Left colon (tissue), 2 donors: Measurements from ENCODE around the gene KCNJ15. TPM values are rescaled to one million over a fixed set of nuclear protein-coding genes. Genes with fewer than 3 reads are reported as not detected.

Experiments
- ATAC-seq: fragments of 200-7000 bp; cut with Tn5 transposase; one replicate; pipeline ENCODE4 v1.9.1; 2020; ENCODE audit warnings: mild to moderate bottlenecking, moderate library complexity
- DNase-seq, 2 donors: peaks; one replicate each; pipeline ENCODE4 v3.0.0-alpha.2; 2020
- intact Hi-C, 2 donors: fragments of 100-400 bp; cut with DNase I in 1 of 2; cut with micrococcal nuclease in 1 of 2; formaldehyde crosslinking; loops; one replicate each; pipeline versions ENCODE4 v1.11.2 to v1.14.0; 2022; cut with DNase I, micrococcal nuclease
- total RNA-seq, 2 donors: library from RNA; stranded (reverse); fragmentation: NEBNext Ultra II Directional; extraction: Animal tissue kit (Norgen Biotek cat#: 25700); gene quantifications; one replicate each; pipeline ENCODE4 v1.2.1, GENCODE V29; 2021
- donor health status: DM: no; HTN: no; CAD: no.
- donor health status: DM: yes; HTN: yes; CAD: no.

KCNJ15 gene
- total RNA-seq, 2 donors from 2014 or later, result 0.21 TPM; not detected in 1

DNA sequence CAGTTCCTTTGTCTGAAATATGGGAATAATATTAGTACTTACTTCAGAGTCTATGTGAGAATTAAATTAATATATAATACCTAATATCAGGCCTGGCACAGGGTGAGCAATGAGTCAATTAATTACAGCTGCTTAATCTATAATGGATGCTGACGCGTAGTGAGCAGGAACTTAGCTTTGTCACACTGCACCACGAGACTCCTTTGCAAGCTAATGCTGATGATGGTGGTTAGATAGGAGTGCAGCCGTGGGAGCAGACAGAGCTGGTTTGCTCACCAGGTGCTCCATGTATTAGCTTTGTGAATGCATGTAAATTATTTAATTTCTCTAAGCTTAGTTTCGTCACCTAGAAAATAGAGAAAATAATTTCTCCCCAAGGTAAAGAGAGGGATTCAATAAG is 35.1 kb downstream of the KCNJ15 start:
- no peak for DNase-seq
- intact Hi-C loops, result no loop called here
- no peak for ATAC-seq

GRCh38 chr21:38293113-38293512 is 36.3 kb downstream of the KCNJ15 start:
- DNase-seq, result peak; percentile 16 to 39
- peak; percentile 61 for ATAC-seq
- intact Hi-C loops, result no loop called here

- ATAC-seq, result peak; percentile 88
- intact Hi-C loops, result no loop called here
- peak in 1 of 2 donors; percentile 63 for DNase-seq
Measured at GRCh38 chr21:38293765-38294164, 37.0 kb downstream of the KCNJ15 start.

- no peak for DNase-seq
- no peak for ATAC-seq
- intact Hi-C loops, result no loop called here
Measured at GRCh38 chr21:38294609-38295008, 37.8 kb downstream of the KCNJ15 start.

- DNase-seq (no peak), ATAC-seq (no peak)
- intact Hi-C loops, result no loop called here
Measured at GRCh38 chr21:38295997-38296764, 39.4 kb downstream of the KCNJ15 start.

DNA sequence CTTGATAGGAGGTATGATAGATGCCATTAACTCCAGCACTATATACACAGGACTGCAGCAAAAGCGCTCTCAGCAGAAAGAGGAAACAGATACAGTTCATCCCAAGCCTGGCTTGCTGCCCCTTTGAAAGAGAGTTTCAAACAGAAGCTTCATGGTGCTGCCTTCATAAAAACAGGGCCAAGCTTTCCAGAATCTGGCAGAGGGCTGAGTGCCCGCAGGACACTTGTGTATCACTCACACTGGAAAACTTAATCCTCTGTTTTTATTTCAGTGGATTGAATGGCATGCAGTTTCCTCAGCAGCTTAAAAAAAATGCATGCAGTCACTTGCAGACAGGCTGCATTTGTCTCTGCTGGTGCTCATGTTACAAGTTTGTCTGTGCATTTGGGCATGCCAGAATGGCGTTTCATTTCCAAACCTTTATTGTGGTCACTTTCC is 40.4 kb downstream of the KCNJ15 start:
- DNase-seq, result no peak
- no peak for ATAC-seq
- intact Hi-C loops, result no loop called here

- intact Hi-C loops, result no loop called here
- DNase-seq, result no peak
- no peak for ATAC-seq
Measured at GRCh38 chr21:38297871-38298270, 41.1 kb downstream of the KCNJ15 start.

GRCh38 chr21:38298832-38299231 is 42.0 kb downstream of the KCNJ15 start:
- DNase-seq (no peak), ATAC-seq (no peak)
- intact Hi-C loops, result no loop called here

GRCh38 chr21:38299671-38300070 is 42.9 kb downstream of the KCNJ15 start:
- no peak for ATAC-seq
- intact Hi-C loops, result no loop called here
- no peak for DNase-seq

- DNase-seq, result no peak
- intact Hi-C loops, result no loop called here
- no peak for ATAC-seq
Measured at GRCh38 chr21:38300141-38300578, 43.4 kb downstream of the KCNJ15 start.

- DNase-seq (no peak), ATAC-seq (no peak)
- intact Hi-C loops, result no loop called here
Measured at GRCh38 chr21:38301321-38302214, 44.8 kb downstream of the KCNJ15 start.

DNA sequence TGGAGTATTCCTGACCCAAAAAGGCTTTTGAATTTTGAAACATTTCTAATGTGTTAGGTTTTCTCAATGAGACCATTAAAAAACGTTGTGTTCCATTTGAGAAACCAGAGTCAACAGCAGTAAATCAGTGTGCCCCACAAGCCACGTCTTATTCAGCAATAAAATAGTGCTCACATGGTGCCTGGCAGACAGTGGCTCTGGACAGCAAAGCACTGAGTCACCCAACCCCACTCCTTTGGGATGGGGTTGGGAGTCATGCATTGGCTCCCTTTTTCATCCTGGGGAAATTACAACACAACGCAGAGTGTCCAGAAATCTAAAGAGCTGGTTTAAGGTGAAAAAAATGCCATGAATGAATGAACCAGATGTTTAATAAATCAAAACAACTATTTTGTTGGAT is 46.5 kb downstream of the KCNJ15 start:
- intact Hi-C loops, result no loop called here
- DNase-seq, result no peak
- ATAC-seq, result no peak

GRCh38 chr21:38306433-38307141 is 49.8 kb downstream of the KCNJ15 start:
- DNase-seq, result no peak
- ATAC-seq, result no peak
- intact Hi-C loops, result no loop called here

- no peak for ATAC-seq
- intact Hi-C loops, result no loop called here
- no peak for DNase-seq
Measured at GRCh38 chr21:38307771-38308531, 51.2 kb downstream of the KCNJ15 start.

GRCh38 chr21:38308532-38309119 is 51.8 kb downstream of the KCNJ15 start:
- DNase-seq (no peak), ATAC-seq (no peak)
- intact Hi-C loops, result no loop called here

GRCh38 chr21:38310646-38311485 is 54.1 kb downstream of the KCNJ15 start:
- intact Hi-C loops, result no loop called here
- DNase-seq (no peak), ATAC-seq (no peak)

- ATAC-seq, result no peak
- intact Hi-C loops, result no loop called here
Measured at GRCh38 chr21:38311765-38312164, 55.0 kb downstream of the KCNJ15 start.

More at GRCh38 chr21:38311765-38312164, 55.0 kb downstream of the KCNJ15 start:
- no peak for DNase-seq
